ENCODE results near the gene ASB12. TPM values are rescaled to one million over a fixed set of nuclear protein-coding genes. Genes with fewer than 3 reads are reported as not detected.

The ASB12 gene
- total RNA-seq, 4 donors from 2014 or later, result not detected

DNA sequence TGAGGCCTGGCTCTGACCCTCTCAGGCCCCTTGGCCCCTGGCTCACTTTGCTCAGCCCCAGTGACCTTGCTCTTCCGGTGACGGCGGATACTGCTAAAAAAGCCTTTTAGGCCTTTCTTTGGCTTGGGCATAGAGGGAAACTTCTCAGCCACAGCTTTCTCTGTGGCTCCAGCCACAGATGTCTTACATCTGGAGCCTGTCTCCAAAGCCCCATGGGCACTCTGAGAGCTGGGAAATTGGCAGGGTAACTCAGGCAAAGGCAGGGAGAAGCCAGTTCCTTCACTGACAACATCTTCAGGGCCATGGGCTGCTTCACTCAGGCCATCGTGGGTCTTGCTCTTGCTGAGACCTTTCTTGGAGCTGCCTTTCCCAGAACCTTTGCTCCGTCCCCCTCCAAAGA is 37.7 kb downstream of the ASB12 start:
- WGBS, 2 donors, result 80 to 93% methylated on average over 3 of the region's 5 CpGs
- DNase-seq, result no peak

DNA sequence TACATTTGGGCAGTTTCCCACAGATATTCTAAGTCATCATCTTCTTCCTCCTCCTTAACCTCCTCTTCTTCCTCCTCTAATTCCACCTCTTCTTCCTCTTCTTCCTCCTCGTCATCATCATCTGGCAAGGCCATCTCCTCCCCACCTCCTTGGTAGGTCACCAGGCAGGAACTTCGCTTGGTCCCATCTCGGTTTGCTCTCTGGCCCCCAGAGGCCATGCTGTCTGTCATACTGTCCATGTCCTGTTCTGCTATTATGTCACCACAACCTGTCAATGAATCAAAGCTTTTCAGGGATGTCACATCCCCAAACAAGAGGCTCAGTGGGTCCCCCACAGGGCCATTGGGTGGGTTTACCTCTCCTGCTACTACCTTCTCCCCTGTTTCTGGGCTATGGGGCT is 38.4 kb downstream of the ASB12 start:
- H3K36me3 ChIP-seq, result peaks cover 0 to 4% of the 10 kb centered on the region in 2 donors
- no peak overlapping the region for H3K4me3 ChIP-seq (replicated peaks in 1 of 3)
- intact Hi-C loops (cut with DNase I), result no loop called here
- DNase-seq, result no peak
- H3K27ac ChIP-seq, result no peak overlapping the region
- no peaks in the 10 kb centered on the region for H3K9me3 ChIP-seq
- H3K27me3 ChIP-seq, result no peaks in the 10 kb centered on the region
- no peak for TF ChIP-seq POLR2A (IDR thresholded peaks at IDR 0.05)
- TF ChIP-seq, protein P1, sequence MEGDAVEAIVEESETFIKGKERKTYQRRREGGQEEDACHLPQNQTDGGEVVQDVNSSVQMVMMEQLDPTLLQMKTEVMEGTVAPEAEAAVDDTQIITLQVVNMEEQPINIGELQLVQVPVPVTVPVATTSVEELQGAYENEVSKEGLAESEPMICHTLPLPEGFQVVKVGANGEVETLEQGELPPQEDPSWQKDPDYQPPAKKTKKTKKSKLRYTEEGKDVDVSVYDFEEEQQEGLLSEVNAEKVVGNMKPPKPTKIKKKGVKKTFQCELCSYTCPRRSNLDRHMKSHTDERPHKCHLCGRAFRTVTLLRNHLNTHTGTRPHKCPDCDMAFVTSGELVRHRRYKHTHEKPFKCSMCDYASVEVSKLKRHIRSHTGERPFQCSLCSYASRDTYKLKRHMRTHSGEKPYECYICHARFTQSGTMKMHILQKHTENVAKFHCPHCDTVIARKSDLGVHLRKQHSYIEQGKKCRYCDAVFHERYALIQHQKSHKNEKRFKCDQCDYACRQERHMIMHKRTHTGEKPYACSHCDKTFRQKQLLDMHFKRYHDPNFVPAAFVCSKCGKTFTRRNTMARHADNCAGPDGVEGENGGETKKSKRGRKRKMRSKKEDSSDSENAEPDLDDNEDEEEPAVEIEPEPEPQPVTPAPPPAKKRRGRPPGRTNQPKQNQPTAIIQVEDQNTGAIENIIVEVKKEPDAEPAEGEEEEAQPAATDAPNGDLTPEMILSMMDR (IDR thresholded peaks at IDR 0.05), result no peak
- H3K4me1 ChIP-seq, result no peaks in the 10 kb centered on the region
- WGBS, 2 donors, result 96 to 98% methylated on average over 3 of the region's 3 CpGs

More for the DNA sequence above, 37.7 kb downstream of the ASB12 start:
- no peak for TF ChIP-seq POLR2A (IDR thresholded peaks at IDR 0.05)
- TF ChIP-seq, protein P1 (IDR thresholded peaks at IDR 0.05), result no peak
- no peaks in the 10 kb centered on the region for H3K9me3 ChIP-seq
- intact Hi-C loops (cut with DNase I), result no loop called here
- no peaks in the 10 kb centered on the region for H3K27me3 ChIP-seq
- H3K4me1 ChIP-seq, result no peaks in the 10 kb centered on the region
- no peak overlapping the region for H3K27ac ChIP-seq
- peaks cover 0 to 4% of the 10 kb centered on the region in 2 donors for H3K36me3 ChIP-seq
- no peak overlapping the region for H3K4me3 ChIP-seq (replicated peaks in 1 of 3)

DNA sequence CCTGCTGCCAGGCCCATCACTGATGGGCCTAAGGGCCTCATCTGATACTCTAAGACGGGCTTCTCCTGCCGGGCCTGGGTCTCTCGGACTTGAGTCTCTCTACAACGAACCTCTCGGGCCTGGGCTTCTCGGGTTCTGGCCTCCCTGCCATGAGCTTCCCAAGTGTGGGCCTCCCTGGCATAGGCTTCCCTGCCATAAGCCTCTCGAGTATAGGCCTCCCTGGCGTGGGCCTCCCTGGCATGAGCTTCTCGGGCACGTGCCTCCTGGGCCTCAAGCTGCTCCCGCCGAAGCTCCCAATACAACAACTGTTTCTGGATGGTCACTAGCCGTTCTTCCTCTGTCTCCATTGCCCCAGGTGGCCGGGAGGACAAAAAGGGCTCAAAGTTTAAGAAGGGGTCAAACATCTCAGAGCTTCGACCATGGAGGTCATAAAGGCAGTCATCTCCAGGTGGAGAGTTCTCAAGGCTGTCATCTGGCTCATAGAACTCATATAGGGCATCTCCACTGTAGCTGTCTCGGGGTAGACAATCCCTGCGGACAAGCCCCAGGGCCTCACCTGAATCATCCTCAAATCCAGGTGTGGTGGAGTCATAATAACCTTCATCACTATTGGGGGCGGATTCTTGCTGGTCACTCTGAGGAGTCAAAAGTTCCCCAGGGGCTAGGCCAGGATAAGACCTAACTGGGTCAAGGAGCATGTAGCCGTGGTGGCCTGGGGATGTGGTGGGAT is 39.0 kb downstream of the ASB12 start:
- H3K27me3 ChIP-seq, result no peaks in the 10 kb centered on the region
- no peaks in the 10 kb centered on the region for H3K9me3 ChIP-seq
- no peak for DNase-seq
- peaks cover 0 to 4% of the 10 kb centered on the region in 2 donors for H3K36me3 ChIP-seq
- H3K27ac ChIP-seq, result no peak overlapping the region
- intact Hi-C loops (cut with DNase I), result no loop called here
- H3K4me3 ChIP-seq (replicated peaks in 1 of 3), result no peak overlapping the region
- H3K4me1 ChIP-seq, result no peaks in the 10 kb centered on the region
- TF ChIP-seq, protein P1 (IDR thresholded peaks at IDR 0.05), result no peak
- no peak for TF ChIP-seq POLR2A (IDR thresholded peaks at IDR 0.05)
- WGBS, 2 donors, result 96 to 100% methylated on average over 2 to 7 of the region's 19 CpGs

DNA sequence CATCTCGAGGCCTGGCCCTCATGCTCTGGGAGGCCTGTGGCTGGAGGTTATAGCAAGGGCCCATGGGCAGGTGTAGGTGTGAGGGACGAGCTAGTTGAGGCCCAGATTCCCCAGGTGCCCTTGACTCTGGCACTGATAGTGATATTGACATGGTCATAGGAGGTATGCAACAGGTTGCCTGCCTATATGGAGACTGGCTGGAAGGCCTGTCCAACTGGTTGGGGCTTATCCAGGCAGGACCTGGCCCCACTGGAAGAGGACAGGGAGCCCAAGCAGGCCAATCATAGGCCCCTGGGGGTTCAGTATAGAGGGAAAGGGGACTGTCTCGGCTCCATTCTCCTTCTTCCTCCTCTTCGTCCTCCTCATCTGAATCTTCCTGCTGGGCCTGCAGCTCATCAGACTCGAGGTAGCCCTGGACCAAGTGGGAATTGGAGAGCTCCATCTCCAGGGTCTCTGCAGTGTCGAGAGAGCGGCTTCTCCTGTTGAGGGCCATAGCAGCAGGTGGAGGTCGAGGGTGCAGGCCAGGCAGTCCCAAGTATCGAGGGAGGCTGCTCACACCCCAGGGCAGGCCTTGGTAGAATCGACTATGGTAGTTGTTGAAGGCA is 40.2 kb downstream of the ASB12 start:
- intact Hi-C loops (cut with DNase I), result no loop called here
- 96 to 98% methylated on average over 4 to 6 of the region's 10 CpGs for WGBS, 2 donors
- no peaks in the 10 kb centered on the region for H3K9me3 ChIP-seq
- no peak for TF ChIP-seq POLR2A (IDR thresholded peaks at IDR 0.05)
- TF ChIP-seq, protein P1 (IDR thresholded peaks at IDR 0.05), result no peak
- no peak for DNase-seq
- no peak overlapping the region for H3K4me3 ChIP-seq (replicated peaks in 1 of 3)
- H3K27me3 ChIP-seq, result no peaks in the 10 kb centered on the region
- H3K27ac ChIP-seq, result no peak overlapping the region
- no peaks in the 10 kb centered on the region for H3K4me1 ChIP-seq
- H3K36me3 ChIP-seq, result peaks cover 0 to 4% of the 10 kb centered on the region in 2 donors

DNA sequence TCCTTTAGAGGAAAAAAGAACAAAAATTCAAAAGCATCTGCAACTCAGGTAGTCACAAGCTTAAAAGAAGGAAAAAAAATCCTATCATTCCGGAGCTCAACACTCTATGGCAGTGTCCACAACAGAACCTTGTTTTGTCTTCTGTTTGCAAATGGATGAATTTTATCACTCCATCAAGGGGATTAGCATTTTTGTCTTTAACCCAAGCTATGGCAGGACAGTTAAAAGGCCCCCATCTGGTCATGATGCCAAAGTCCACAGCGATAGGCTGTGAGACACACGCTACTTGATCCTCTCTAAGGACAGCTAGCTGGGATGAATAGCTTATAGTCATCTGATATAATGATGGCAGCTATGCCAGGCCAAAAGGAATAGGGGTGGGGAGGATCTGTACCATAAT is 41.5 kb downstream of the ASB12 start:
- TF ChIP-seq POLR2A (IDR thresholded peaks at IDR 0.05), result no peak
- TF ChIP-seq, protein P1 (IDR thresholded peaks at IDR 0.05), result no peak
- Histone ChIP-seq H3K4me1 (no peaks in the 10 kb centered on the region), H3K4me3 (replicated peaks in 1 of 3) (no peak overlapping the region), H3K27me3 (no peaks in the 10 kb centered on the region), H3K9me3 (no peaks in the 10 kb centered on the region), H3K36me3 (peaks cover 0 to 4% of the 10 kb centered on the region in 2 donors), H3K27ac (no peak overlapping the region)
- 84 to 93% methylated on average over 3 of the region's 3 CpGs for WGBS, 2 donors
- intact Hi-C loops (cut with DNase I), result no loop called here
- no peak for DNase-seq

Measured in thyroid gland (tissue), 4 donors.